HG03457 (cell line): ENCODE data around the gene SLC49A4.
"Not testable (repeated sequence)": the region's sequence is repeated elsewhere in the genome, so short reads cannot be mapped to it uniquely, and the experiment has no call there.

Experiments
- ATAC-seq: cut with Tn5 transposase; IDR thresholded peaks from one replicate; pipeline ENCODE4 v1.9.1; 2021; ENCODE audit warnings: moderate number of reproducible peaks; ENCODE audit not compliant: unreplicated experiment

SLC49A4 gene, protein sequence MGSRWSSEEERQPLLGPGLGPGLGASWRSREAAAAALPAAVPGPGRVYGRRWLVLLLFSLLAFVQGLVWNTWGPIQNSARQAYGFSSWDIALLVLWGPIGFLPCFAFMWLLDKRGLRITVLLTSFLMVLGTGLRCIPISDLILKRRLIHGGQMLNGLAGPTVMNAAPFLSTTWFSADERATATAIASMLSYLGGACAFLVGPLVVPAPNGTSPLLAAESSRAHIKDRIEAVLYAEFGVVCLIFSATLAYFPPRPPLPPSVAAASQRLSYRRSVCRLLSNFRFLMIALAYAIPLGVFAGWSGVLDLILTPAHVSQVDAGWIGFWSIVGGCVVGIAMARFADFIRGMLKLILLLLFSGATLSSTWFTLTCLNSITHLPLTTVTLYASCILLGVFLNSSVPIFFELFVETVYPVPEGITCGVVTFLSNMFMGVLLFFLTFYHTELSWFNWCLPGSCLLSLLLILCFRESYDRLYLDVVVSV

DNA sequence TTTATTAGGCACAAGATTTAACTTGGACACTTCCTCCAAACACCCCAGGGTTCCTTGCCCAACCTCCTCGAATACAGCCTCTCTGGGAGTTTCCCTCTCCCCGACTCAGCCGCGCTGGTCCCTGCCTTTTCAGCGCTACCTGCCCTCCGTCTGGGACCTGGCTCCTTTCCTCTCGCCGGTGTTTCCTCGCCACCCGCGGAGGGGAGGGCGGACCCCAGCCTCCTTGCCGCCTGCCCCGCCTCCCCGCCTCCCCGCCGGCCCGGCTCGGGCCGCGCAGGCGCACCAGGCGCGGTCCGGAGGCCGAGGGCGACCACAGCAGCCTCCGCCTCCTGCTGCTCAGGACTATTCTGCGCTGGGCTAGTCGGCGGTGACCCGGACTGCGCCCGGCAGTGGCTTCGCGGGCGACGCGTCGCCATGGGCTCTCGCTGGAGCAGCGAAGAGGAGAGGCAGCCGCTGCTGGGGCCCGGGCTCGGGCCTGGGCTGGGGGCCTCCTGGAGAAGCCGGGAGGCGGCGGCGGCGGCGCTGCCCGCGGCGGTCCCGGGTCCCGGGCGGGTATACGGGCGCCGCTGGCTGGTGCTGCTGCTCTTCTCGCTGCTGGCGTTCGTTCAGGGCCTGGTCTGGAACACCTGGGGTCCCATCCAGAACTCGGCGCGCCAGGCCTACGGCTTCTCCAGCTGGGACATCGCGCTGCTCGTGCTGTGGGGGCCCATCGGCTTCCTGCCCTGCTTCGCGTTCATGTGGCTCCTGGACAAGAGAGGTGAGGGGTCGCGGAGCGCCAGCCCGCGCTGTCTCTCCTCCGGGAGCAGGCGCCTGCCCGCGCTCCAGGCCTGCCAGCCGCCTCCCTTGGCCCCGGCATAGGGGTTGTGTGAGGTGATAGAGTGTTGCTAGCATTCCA is at the start of gene SLC49A4:
Gene SLC49A4, plus strand, starts transcription at position 291 of the 895 bp plus-strand sequence. Its CDS starts 124 bp downstream, at position 415.
- peak; percentile 62 for ATAC-seq

GRCh38 chr3:122745369-122746021 is 49.4 kb upstream of the SLC49A4 start:
- no peak for ATAC-seq

GRCh38 chr3:122747295-122747694 is 47.6 kb upstream of the SLC49A4 start:
- not testable (repeated sequence) for ATAC-seq

GRCh38 chr3:122748347-122748746 is 46.5 kb upstream of the SLC49A4 start:
- no peak for ATAC-seq

DNA sequence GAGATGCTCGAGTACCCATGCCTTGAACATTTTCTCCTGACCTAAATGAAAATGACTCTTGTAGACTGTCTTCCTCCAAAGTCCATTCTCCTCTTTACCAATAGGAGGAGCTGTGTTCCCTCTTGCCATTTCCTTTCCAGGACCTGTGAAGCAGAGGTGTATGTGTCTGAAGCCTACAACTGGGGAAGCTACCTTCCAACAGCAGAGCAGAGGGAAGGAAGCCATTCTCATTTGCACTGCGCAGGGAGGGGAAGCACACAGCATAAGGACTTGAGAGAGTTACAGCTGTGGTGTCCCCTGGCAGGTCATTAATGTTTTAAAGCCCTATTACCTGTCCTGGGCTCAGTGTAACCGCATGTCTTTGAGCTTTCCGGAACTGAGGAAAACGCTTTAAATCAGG is 39.9 kb upstream of the SLC49A4 start:
- ATAC-seq: no peak

DNA sequence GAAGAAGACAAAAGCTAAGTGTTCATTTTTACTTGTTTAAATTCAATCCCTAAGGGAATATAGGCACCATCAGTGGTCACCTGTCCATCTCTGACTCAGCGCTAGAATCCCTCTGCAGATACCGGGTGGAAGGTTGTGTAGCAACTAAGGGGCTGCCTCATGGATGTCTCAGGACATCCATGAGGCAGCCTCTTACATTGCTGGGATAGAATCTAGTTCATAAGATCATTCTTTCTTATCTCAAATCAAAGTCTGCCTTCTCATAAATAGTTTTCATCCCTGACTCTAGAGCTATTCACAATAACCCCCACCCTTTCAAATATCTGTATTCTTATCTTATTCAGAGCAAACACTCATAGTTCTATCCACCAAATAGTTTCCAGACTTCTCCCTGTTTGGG is 39.4 kb upstream of the SLC49A4 start:
- ATAC-seq: no peak

DNA sequence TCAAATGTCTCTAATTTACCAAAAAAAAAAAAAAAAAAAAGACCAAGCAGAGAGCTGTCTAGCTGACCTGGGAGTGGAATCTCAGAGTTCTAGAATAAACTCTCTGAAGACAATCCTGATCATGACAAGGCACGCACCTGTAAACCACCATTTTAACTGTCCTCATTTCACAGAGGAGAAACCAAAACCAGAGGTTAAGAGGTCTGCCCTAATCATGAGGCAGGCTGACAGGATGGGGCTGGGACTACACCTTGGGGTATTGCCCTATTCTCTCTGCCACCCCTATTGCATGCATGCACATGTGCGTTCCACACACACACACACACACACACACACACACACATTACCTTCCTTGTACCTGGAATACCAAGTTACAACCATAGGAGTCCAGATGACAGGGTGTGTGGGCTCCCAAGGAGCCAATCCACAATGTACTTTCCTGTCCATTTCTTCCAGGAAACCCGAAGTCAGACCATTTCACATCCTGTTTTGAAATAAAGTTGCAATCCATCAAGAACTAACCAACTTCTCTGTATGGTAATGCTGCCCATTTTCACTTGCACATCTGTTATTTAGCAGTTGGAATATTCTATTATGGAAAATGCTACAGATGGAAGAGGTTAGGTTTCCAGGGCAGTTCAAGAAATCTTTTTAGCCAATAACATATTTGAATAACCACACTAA is 35.9 kb upstream of the SLC49A4 start:
- no peak for ATAC-seq

GRCh38 chr3:122760453-122761271 is 34.2 kb upstream of the SLC49A4 start:
- no peak for ATAC-seq

DNA sequence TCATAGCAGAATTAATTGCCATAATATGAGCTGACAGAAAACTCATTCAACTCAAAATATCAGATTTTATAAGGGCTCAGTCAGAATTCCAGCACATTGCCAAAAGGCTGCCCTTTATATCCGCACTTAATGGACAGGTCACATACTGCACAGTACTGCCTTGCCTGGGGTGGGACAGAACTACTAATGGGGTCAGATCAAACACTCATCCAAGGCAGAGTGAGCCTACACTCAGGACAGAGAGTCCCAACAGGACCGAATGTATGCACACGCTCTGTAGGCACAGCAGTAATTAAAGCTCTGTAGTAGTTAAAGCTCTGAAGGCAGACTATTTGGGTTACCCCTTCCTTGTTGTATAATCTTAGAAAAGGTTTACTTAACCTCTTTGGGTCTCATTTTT is 28.4 kb upstream of the SLC49A4 start:
- no peak for ATAC-seq

DNA sequence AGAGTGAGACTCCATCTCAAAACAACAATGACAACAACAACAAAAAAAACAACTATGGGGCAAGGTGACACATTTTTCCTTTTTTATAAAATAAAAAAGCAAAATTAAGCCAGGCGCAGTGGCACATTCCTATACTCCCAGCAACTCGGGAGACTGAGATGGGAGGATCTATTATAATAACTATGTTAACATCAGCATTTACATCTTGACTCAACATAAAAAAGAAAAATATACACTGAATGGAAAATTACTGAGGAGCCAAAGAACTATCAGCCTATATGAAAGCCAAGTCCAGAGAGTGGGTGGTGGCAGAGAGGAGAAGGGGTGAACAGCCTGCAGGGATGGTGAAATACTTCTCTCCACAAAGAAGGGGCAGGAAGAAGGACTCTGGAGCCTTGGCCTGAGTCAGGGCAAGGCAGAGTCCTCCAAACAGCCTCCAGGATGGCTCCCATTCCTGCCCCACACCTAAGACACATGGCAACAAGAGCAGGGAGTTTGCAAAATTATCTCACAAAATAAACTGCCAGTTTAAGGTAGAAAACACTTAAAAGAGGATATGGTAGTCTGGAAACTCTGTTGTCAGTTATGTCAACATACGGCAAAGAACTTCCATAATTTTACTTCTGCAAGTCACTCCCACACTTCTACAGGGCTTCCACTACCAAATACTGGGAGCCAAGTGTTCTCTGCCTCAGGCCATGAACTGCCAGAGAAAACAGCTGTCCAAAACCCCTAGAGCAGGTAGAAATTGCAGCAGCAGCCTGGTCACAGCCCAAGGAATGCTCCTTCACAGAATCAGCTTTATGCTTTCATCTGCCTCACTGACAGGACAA is 27.1 kb upstream of the SLC49A4 start:
- no peak for ATAC-seq

DNA sequence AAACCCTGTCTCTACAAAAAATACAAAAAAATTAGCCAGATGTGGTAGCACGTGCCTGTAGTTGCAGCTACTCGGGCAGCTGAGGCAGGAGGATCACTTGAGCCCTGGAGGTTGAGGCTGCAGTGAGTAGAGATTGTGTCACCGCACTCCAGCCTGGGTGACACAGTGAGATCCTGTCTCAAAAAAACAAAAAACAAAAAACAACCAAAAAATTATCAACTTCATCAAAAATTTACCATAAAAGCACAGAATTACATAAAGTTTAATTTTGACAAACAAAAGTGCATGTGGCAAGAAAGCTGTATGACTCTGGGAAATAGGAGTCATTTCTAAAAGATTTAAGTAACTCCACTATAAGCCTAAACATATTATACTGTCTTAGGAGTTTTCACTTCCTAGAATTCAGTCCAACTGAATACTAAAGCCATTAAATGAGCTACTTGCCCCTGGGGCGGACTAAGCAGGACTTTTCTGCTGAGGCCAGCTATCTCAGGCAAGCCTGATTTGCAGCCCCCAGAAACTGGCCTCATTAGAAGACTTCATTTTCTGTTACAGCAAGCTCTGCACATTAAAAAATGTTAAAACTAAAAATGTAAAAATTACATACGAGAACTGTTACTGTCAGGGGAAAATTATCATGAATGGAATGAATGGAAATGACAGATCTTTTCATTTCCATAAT is 24.2 kb upstream of the SLC49A4 start:
- ATAC-seq: no peak

- no peak for ATAC-seq
These were observed 22.0 kb upstream of the SLC49A4 start for GRCh38 chr3:122772827-122773226.

DNA sequence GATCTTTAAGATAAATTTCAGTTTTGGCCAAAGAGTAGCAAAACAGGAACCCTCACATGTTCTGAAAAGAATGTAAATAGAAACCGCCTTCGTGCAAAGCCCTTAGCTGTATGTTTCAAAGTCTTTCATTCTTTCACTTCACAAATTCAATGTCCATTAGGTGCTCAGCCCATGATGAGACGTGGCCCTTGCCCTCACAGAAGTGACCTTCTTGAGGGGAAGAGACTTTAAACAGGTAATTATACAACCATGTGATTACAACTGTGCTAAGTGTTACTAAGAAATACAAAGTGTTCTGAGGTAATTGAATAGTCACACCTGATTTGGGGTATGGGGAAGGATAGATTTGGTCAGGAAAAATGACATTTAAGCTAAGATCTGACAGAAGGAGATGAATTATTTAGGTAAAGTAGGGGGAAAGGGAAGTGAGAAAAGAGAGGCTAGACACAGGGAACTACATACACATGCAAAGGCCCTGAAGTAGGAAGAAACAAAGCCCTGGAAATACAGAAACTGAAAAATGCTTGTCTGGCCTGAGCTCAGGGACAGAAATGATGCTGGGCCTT is 20.8 kb upstream of the SLC49A4 start:
- no peak for ATAC-seq

DNA sequence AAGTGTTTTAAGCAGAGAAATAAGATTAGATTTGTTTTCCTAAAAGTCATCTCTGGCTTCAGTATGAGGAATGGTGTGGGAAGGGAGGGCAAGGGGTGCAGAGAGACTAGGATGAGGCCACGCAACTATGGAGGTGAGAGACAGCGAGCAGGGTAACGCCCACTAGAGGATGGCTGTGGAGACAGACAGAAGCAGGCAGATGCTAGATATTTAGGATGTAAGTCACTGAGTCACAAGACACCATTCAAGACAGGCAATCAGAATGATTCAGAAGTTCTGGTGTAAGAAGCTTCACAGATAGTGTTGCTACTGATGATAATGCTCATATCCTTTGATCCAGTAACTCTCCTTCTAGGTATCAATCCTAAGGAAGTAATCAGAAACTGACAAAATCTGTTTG is 20.3 kb upstream of the SLC49A4 start:
- ATAC-seq: no peak

- no peak for ATAC-seq
These were observed 18.0 kb upstream of the SLC49A4 start for GRCh38 chr3:122776675-122777468.

DNA sequence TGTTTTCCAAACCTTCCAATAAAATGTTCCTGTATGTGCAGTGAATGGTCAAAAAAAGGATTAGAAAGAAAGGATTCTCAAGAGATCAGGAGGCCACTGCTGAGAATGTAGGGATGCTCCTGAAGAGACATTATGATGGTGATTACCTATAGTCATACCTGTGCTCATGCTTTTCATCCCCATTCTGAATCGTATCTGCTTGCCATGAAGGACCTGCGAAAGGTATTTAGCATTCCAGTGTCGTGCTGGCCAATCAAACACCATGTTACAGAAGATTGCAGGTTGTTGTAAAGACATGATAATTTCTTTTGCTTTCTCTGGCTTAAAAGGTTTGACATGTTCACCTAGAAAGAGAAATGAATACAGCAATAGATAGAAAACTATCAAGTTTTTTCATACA is 17.3 kb upstream of the SLC49A4 start:
- no peak for ATAC-seq

GRCh38 chr3:122782804-122783203 is 12.1 kb upstream of the SLC49A4 start:
- no peak for ATAC-seq
